GM23338 (cell line): ENCODE measurements around the gene MET. TPM values are rescaled to one million over a fixed set of nuclear protein-coding genes. Genes with fewer than 3 reads are reported as not detected.

Source experiments
- ATAC-seq: fragments of 200-7000 bp; cut with Tn5 transposase; 3 replicates; pipeline ENCODE4 v1.9.1; 2020
- DNase-seq: peaks from one replicate; pipeline ENCODE4 v3.0.0-alpha.2; 2015; ENCODE audit warnings: low spot score
- H2AFZ ChIP-seq: fragments of 200-600 bp; sonication (generic); 2 replicates; pipeline ENCODE4 v1.8.0; 2016; ENCODE audit warnings: antibody characterized with exemption, mild to moderate bottlenecking, moderate library complexity
- H3F3A ChIP-seq: fragments of 200-600 bp; sonication (generic); replicated peaks from 2 replicates; pipeline ENCODE4 v1.8.0; 2017; ENCODE audit warnings: antibody characterized with exemption, mixed run types, low read depth
- H3K27ac ChIP-seq: fragments of 200-600 bp; sonication (generic); 2 replicates; pipeline ENCODE4 v1.6.1; 2016; ENCODE audit warnings: low read depth
- H3K27me3 ChIP-seq: fragments of 200-600 bp; sonication (generic); 2 replicates; pipeline ENCODE4 v1.8.0; 2016; ENCODE audit warnings: mild to moderate bottlenecking, mixed run types, moderate library complexity; ENCODE audit not compliant: insufficient read depth
- H3K36me3 ChIP-seq: fragments of 200-600 bp; sonication (generic); 2 replicates; pipeline ENCODE4 v1.8.0; 2016; ENCODE audit warnings: mild to moderate bottlenecking; ENCODE audit not compliant: insufficient read depth
- H3K4me1 ChIP-seq: fragments of 200-600 bp; sonication (generic); 2 replicates; pipeline ENCODE4 v1.8.0; 2016; ENCODE audit warnings: mild to moderate bottlenecking, moderate library complexity; ENCODE audit not compliant: insufficient read depth
- H3K4me2 ChIP-seq: fragments of 200-600 bp; sonication (generic); 2 replicates; pipeline ENCODE4 v1.7.1; 2017; ENCODE audit warnings: mixed run types
- H3K4me3 ChIP-seq: fragments of 200-600 bp; sonication (generic); 2 replicates; pipeline ENCODE4 v1.6.1; 2016; ENCODE audit warnings: mixed run types
- H3K79me2 ChIP-seq: fragments of 200-600 bp; sonication (generic); replicated peaks from 2 replicates; pipeline ENCODE4 v1.8.0; 2017; ENCODE audit warnings: mild to moderate bottlenecking; ENCODE audit not compliant: insufficient read depth
- H3K9me2 ChIP-seq: fragments of 200-600 bp; sonication (generic); 2 replicates; pipeline ENCODE4 v1.8.0; 2017; ENCODE audit not compliant: insufficient read depth
- H4K20me1 ChIP-seq: fragments of 200-600 bp; sonication (generic); replicated peaks from 2 replicates; pipeline ENCODE4 v1.8.0; 2017; ENCODE audit warnings: mild to moderate bottlenecking; ENCODE audit not compliant: insufficient read depth
- H3K27ac Mint-ChIP-seq: 2 replicates; pipeline ENCODE4 v1.8.0; 2020; ENCODE audit warnings: inconsistent platforms, mild to moderate bottlenecking, moderate library complexity, mixed read lengths
- H3K27me3 Mint-ChIP-seq: 3 replicates; pipeline ENCODE4 v1.8.0; 2022; ENCODE audit warnings: low read depth, mild to moderate bottlenecking, moderate library complexity, mixed read lengths, inconsistent platforms; ENCODE audit not compliant: insufficient read depth, poor library complexity
- H3K36me3 Mint-ChIP-seq: 3 replicates; pipeline ENCODE4 v1.8.0; 2021; ENCODE audit warnings: low read depth, mild to moderate bottlenecking, inconsistent platforms, moderate library complexity, mixed read lengths
- H3K4me1 Mint-ChIP-seq: 3 replicates; pipeline ENCODE4 v1.8.0; 2020; ENCODE audit warnings: mild to moderate bottlenecking, inconsistent platforms, mixed read lengths
- H3K4me3 Mint-ChIP-seq: 3 replicates; pipeline ENCODE4 v1.8.0; 2021; ENCODE audit warnings: moderate library complexity, mild to moderate bottlenecking, inconsistent platforms, mixed read lengths
- H3K9me3 Mint-ChIP-seq: 3 replicates; pipeline ENCODE4 v1.8.0; 2020; ENCODE audit warnings: moderate library complexity, mild to moderate bottlenecking, inconsistent platforms, mixed read lengths
- CTCF ChIP-seq, 2 experiments: fragments of 200-600 bp in 1 of 2; sonication (generic) in 1 of 2; conservative IDR thresholded peaks; 2 replicates each; pipeline versions ENCODE4 v1.5.1 to v1.6.1; 2016 to 2017; ENCODE audit warnings: antibody characterized with exemption in 2 of 2, low read depth in 2 of 2, mild to moderate bottlenecking in 2 of 2, moderate library complexity in 1 of 2
- EZH2 ChIP-seq: fragments of 200-600 bp; sonication (generic); IDR thresholded peaks from one replicate; pipeline ENCODE4 v1.8.0; 2017; ENCODE audit warnings: antibody characterized with exemption, mild to moderate bottlenecking, low read depth; ENCODE audit not compliant: unreplicated experiment
- NANOG ChIP-seq: IDR thresholded peaks from 2 replicates; pipeline ENCODE4 v1.6.1; 2016; ENCODE audit warnings: antibody characterized with exemption, borderline replicate concordance
- ZNF114 ChIP-seq: fragments of 250-450 bp; sonication (Bioruptor Pico); IDR thresholded peaks from 2 replicates; pipeline ENCODE4 v1.5.0; 2020; ENCODE audit warnings: mild to moderate bottlenecking, moderate library complexity
- ZNF462 ChIP-seq: fragments of 250-450 bp; sonication (Bioruptor Pico); IDR thresholded peaks from 2 replicates; pipeline ENCODE4 v1.5.0; 2020; ENCODE audit warnings: mild to moderate bottlenecking, moderate library complexity
- polyA plus RNA-seq: library from polyadenylated mRNA; unstranded; fragments of >200 nt; fragmentation: Nextera tagmentation; extraction: Ambion mirVana; gene quantifications from 2 replicates; pipeline ENCODE4 v1.2.1, GENCODE V29; 2016
- total RNA-seq: library from RNA; depleted of rRNA; stranded (reverse); fragments of >200 nt; shearing (Covaris generic); gene quantifications from 2 replicates; pipeline ENCODE4 v1.2.3, GENCODE V29; 2014

Gene MET
- total and polyA plus RNA-seq, 2 experiments from 2014 or later = 4.8 to 23.1 TPM

GRCh38 chr7:116732788-116733694, 61.0 kb downstream of the MET start (continued):
- TF ChIP-seq ZNF462 (no peak), EZH2 (no peak), NANOG (no peak), ZNF114 (CRISPR knock-in tag) (no peak), CTCF (conservative IDR thresholded peaks at IDR 0.05; ENCODE audit: low read depth in 2 of 2) (no peak)

- Histone ChIP-seq H3K4me2 (no peak overlapping the region), H3K36me3 (no peaks in the 10 kb centered on the region), H4K20me1 (no peaks in the 10 kb centered on the region), H2AFZ (no peak overlapping the region), H3F3A (no peaks in the 10 kb centered on the region), H3K9me2 (no peaks in the 10 kb centered on the region; the same call in 1 of the 2 replicates), H3K79me2 (no peaks in the 10 kb centered on the region), H3K4me1 (peaks cover 67% of the 10 kb centered on the region), H3K4me3 (no peak overlapping the region), H3K27me3 (no peaks in the 10 kb centered on the region), H3K27ac (no peak overlapping the region)
- no peak overlapping the region for H3K27ac Mint-ChIP-seq
- DNase-seq (no peak), ATAC-seq (no peak)
- H3K27me3 Mint-ChIP-seq = no peaks in the 10 kb centered on the region
- H3K36me3 Mint-ChIP-seq = no peaks in the 10 kb centered on the region
- peaks cover 53% of the 10 kb centered on the region for H3K4me1 Mint-ChIP-seq
- no peak overlapping the region for H3K4me3 Mint-ChIP-seq
- H3K9me3 Mint-ChIP-seq = no peaks in the 10 kb centered on the region
- TF ChIP-seq ZNF462 = no peak
Observed at GRCh38 chr7:116733924-116734580, 62.1 kb downstream of the MET start.
